SK-N-SH treated with all-trans-retinoic acid at 6 μM for 48 hours (cell line): Measurements from ENCODE around the gene HIVEP2.

ENCODE experiments used
- ARNTL ChIP-seq: fragments of 450-650 bp; formaldehyde crosslinking; IDR thresholded peaks from 2 replicates; pipeline ENCODE4 v1.5.0; 2020; ENCODE audit warnings: low read depth, mild to moderate bottlenecking, moderate library complexity, borderline replicate concordance
- CREB5 ChIP-seq: fragments of 250-450 bp; sonication (Bioruptor Pico); IDR thresholded peaks from 2 replicates; pipeline ENCODE4 v1.5.1; 2020; ENCODE audit warnings: low read depth, mild to moderate bottlenecking, moderate library complexity
- CSRNP3 ChIP-seq: fragments of 250-450 bp; sonication (Bioruptor Pico); IDR thresholded peaks from 2 replicates; pipeline ENCODE4 v1.5.1; 2021; ENCODE audit warnings: mild to moderate bottlenecking, moderate library complexity
- ESRRG ChIP-seq: fragments of 250-450 bp; sonication (Bioruptor Pico); IDR thresholded peaks from 2 replicates; pipeline ENCODE4 v1.6.1; 2021; ENCODE audit warnings: mild to moderate bottlenecking
- GLIS3 ChIP-seq: fragments of 250-450 bp; sonication (Bioruptor Pico); IDR thresholded peaks from 2 replicates; pipeline ENCODE4 v1.5.0; 2020; ENCODE audit warnings: mild to moderate bottlenecking, moderate library complexity
- ISL1 ChIP-seq: fragments of 250-450 bp; sonication (Bioruptor Pico); IDR thresholded peaks from 2 replicates; pipeline ENCODE4 v2.1.2; 2022; ENCODE audit warnings: mild to moderate bottlenecking, moderate library complexity
- OSR1 ChIP-seq: fragments of 250-450 bp; sonication (Bioruptor Pico); IDR thresholded peaks from 2 replicates; pipeline ENCODE4 v1.8.0; 2022; ENCODE audit warnings: moderate library complexity, mild to moderate bottlenecking, inconsistent platforms
- PATZ1 ChIP-seq: fragments of 250-450 bp; sonication (Bioruptor Pico); IDR thresholded peaks from 2 replicates; pipeline ENCODE4 v1.8.0; 2020; ENCODE audit warnings: mild to moderate bottlenecking, moderate library complexity, borderline replicate concordance
- ZFP3 ChIP-seq: fragments of 250-450 bp; sonication (Bioruptor Pico); IDR thresholded peaks from 2 replicates; pipeline ENCODE4 v1.5.0; 2020; ENCODE audit warnings: mild to moderate bottlenecking, moderate library complexity
- ZNF8 ChIP-seq: fragments of 450-650 bp; formaldehyde crosslinking; IDR thresholded peaks from 2 replicates; pipeline ENCODE4 v1.5.0; 2020; ENCODE audit warnings: mild to moderate bottlenecking, moderate library complexity

- TF ChIP-seq ISL1 (CRISPR knock-in tag): no peak
- no peak for TF ChIP-seq CSRNP3
- no peak for TF ChIP-seq ZNF8 (CRISPR knock-in tag)
- no peak for TF ChIP-seq ZFP3 (CRISPR knock-in tag)
- TF ChIP-seq GLIS3 (CRISPR knock-in tag): no peak
- no peak for TF ChIP-seq PATZ1
- TF ChIP-seq ARNTL (CRISPR knock-in tag): no peak
- no peak for TF ChIP-seq CREB5 (CRISPR knock-in tag)
- TF ChIP-seq ESRRG: no peak
- TF ChIP-seq OSR1 (CRISPR knock-in tag): no peak
Measured at GRCh38 chr6:142927904-142928303, 17.1 kb downstream of the HIVEP2 start.
